HepG2 (cell line): Measurements from ENCODE around the gene ZNF624. TPM values are rescaled to one million over a fixed set of nuclear protein-coding genes. Genes with fewer than 3 reads are reported as not detected.

Experiments
- ETV6 ChIP-seq: sonication (generic); formaldehyde crosslinking; conservative IDR thresholded peaks from 2 replicates; pipeline ENCODE4 v1.4.0; 2020; ENCODE audit warnings: missing genetic modification reagents
- FOXA1 ChIP-seq, 2 experiments: fragments of 450-650 bp in 1 of 2; sonication (generic) in 1 of 2; formaldehyde crosslinking in 1 of 2; IDR thresholded peaks; 2 replicates each; pipeline versions ENCODE4 v1.4.0 to v1.6.1; 2016 to 2020; ENCODE audit warnings: missing genetic modification reagents in 1 of 2
- GABPA ChIP-seq, 2 experiments: IDR thresholded peaks; 2 replicates each; pipeline ENCODE4 v1.6.1; 2011 to 2016; ENCODE audit warnings: low read depth in 2 of 2, low read length in 1 of 2, missing biosample characterization in 1 of 2, missing genetic modification characterization in 1 of 2
- ISX ChIP-seq: sonication (generic); formaldehyde crosslinking; conservative IDR thresholded peaks from 2 replicates; pipeline ENCODE4 v1.5.0; 2020; ENCODE audit warnings: missing genetic modification reagents
- NR2F2 ChIP-seq: IDR thresholded peaks from 2 replicates; pipeline ENCODE4 v1.6.1; 2012; ENCODE audit warnings: low read depth, inconsistent platforms, borderline replicate concordance
- RBM39 ChIP-seq: fragments of 200-400 bp; formaldehyde crosslinking; IDR thresholded peaks from one replicate; pipeline ENCODE4 v1.6.1; 2018; ENCODE audit warnings: antibody characterized with exemption, mild to moderate bottlenecking, low read depth, low read length; ENCODE audit not compliant: poor library complexity, severe bottlenecking
- REXO4 ChIP-seq: sonication (generic); formaldehyde crosslinking; IDR thresholded peaks from 2 replicates; pipeline ENCODE4 v1.8.0; 2022; ENCODE audit warnings: missing genetic modification reagents, mild to moderate bottlenecking, borderline replicate concordance
- SATB2 ChIP-seq: sonication (generic); formaldehyde crosslinking; IDR thresholded peaks from 2 replicates; pipeline ENCODE4 v1.5.0; 2020; ENCODE audit warnings: missing genetic modification reagents
- TCF12 ChIP-seq, 2 experiments: fragments of 450-650 bp in 1 of 2; sonication (generic) in 1 of 2; formaldehyde crosslinking in 1 of 2; IDR thresholded peaks; 2 replicates each; pipeline versions ENCODE4 v1.6.1 to v1.8.0; 2017 to 2022; ENCODE audit warnings: antibody characterized with exemption in 1 of 2, mild to moderate bottlenecking in 1 of 2, missing genetic modification reagents in 1 of 2, moderate library complexity in 1 of 2
- ZFP82 ChIP-seq: sonication (generic); formaldehyde crosslinking; IDR thresholded peaks from 2 replicates; pipeline ENCODE4 v1.5.1; 2020; ENCODE audit warnings: mild to moderate bottlenecking, missing genetic modification reagents, borderline replicate concordance
- ZMAT3 ChIP-seq: sonication (generic); formaldehyde crosslinking; conservative IDR thresholded peaks from 2 replicates; pipeline ENCODE4 v1.7.0; 2021; ENCODE audit warnings: missing genetic modification reagents
- ZNF224 ChIP-seq: sonication (generic); formaldehyde crosslinking; IDR thresholded peaks from 2 replicates; pipeline ENCODE4 v1.5.0; 2020; ENCODE audit warnings: mild to moderate bottlenecking, missing genetic modification reagents
- ZNF225 ChIP-seq: sonication (generic); formaldehyde crosslinking; IDR thresholded peaks from 2 replicates; pipeline ENCODE4 v1.4.0; 2020; ENCODE audit warnings: mild to moderate bottlenecking, missing genetic modification reagents
- ZNF33B ChIP-seq: sonication (generic); formaldehyde crosslinking; IDR thresholded peaks from 2 replicates; pipeline ENCODE4 v1.5.1; 2020; ENCODE audit warnings: mild to moderate bottlenecking, missing genetic modification reagents
- ZNF550 ChIP-seq: sonication (generic); formaldehyde crosslinking; IDR thresholded peaks from 2 replicates; pipeline ENCODE4 v1.4.0; 2020; ENCODE audit warnings: mild to moderate bottlenecking, missing genetic modification reagents, borderline replicate concordance
- ZNF577 ChIP-seq: sonication (generic); formaldehyde crosslinking; IDR thresholded peaks from 2 replicates; pipeline ENCODE4 v1.4.0; 2020; ENCODE audit warnings: mild to moderate bottlenecking, low read depth, missing genetic modification reagents, borderline replicate concordance
- ZSCAN21 ChIP-seq: sonication (generic); formaldehyde crosslinking; IDR thresholded peaks from 2 replicates; pipeline ENCODE4 v1.8.0; 2022; ENCODE audit warnings: mild to moderate bottlenecking, missing genetic modification reagents, moderate library complexity, borderline replicate concordance
- polyA plus RNA-seq, 8 experiments: library from polyadenylated mRNA; depleted of rRNA in 3 of 8; stranded (reverse) in 7 of 8; unstranded in 1 of 8; fragments of >200 nt; fragmentation: Illumina TruSeq in 4 of 8; extraction: Trizol in 4 of 8; gene quantifications; 2 replicates each; pipeline versions ENCODE4 v1.2.1 to v1.2.3, GENCODE V29; 2011 to 2016; ENCODE audit warnings: low read depth in 4 of 8, missing spikeins in 1 of 8, mixed read lengths in 1 of 8; ENCODE audit not compliant: insufficient read depth in 1 of 8
- total RNA-seq, 5 experiments: library from RNA; depleted of rRNA; stranded (reverse); fragments of >200 nt; fragmentation: Illumina TruSeq; extraction: Trizol; gene quantifications; 2 replicates each; pipeline ENCODE4 v1.2.3, GENCODE V29; 2016; ENCODE audit warnings: low read depth in 1 of 5
- TF ChIP-seq, protein P1 (sequence below): sonication (generic); formaldehyde crosslinking; IDR thresholded peaks from 2 replicates; pipeline ENCODE4 v1.4.0; 2020; ENCODE audit warnings: mild to moderate bottlenecking, missing genetic modification reagents
- TF ChIP-seq, protein P2 (sequence below): sonication (generic); formaldehyde crosslinking; IDR thresholded peaks from 2 replicates; pipeline ENCODE4 v1.4.0; 2020; ENCODE audit warnings: missing genetic modification reagents
- TF ChIP-seq, protein P3 (sequence below): sonication (generic); formaldehyde crosslinking; conservative IDR thresholded peaks from 2 replicates; pipeline ENCODE4 v1.8.0; 2022; ENCODE audit warnings: missing genetic modification reagents
- TF ChIP-seq, protein P4 (sequence below): sonication (generic); formaldehyde crosslinking; IDR thresholded peaks from 2 replicates; pipeline ENCODE4 v1.9.0; 2021; ENCODE audit warnings: missing genetic modification reagents, borderline replicate concordance
- TF ChIP-seq, protein P5 (sequence below): sonication (generic); formaldehyde crosslinking; IDR thresholded peaks from 2 replicates; pipeline ENCODE4 v1.5.1; 2020; ENCODE audit warnings: mild to moderate bottlenecking, missing genetic modification reagents, borderline replicate concordance

Gene ZNF624
- total and polyA plus RNA-seq, 2 of the 13 experiments (the other 11 are each of a cell fraction or from before 2014, with no cell fraction given): 0.75 to 3.5 TPM

DNA sequence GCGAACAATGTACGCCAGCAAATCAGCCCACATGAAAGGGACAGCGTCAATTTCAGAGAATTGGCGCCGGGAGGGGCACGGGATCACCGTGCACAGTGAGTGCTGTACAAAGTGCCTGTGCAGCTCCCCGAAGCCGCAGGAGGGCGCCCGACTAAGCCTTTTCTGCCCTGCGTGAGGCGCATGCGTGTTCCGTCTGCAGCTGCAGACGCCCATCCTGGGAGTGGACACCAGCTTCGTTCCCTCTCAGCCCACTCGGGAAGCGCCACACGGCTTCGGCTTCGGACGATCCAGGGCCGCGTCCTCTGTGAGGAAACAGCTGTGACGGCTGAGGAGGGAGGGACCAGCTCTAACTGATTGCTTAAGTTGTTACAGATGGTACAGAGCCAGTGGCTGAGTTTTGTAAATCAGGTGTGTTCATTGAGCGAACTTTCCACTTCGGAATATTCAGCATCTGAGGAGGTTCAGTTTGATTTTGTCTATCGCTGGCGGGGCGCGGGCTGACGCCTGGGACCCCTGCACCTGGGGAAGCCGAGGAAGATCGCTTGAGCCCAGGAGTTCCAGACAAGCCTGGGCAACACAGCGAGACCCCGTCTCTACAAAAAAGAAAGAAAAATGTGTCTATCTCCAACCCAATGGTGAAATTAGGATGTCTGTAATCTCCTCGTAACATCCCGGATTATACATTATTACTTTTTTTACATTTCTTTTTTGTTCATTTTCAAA is 69.2 kb downstream of the ZNF624 start (continued):
- TF ChIP-seq, protein P1, sequence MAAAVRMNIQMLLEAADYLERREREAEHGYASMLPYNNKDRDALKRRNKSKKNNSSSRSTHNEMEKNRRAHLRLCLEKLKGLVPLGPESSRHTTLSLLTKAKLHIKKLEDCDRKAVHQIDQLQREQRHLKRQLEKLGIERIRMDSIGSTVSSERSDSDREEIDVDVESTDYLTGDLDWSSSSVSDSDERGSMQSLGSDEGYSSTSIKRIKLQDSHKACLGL (CRISPR knock-in tag): no peak
- TF ChIP-seq ZMAT3: no peak
- TF ChIP-seq TCF12 (IDR thresholded peaks at IDR 0.05): no peak
- no peak for TF ChIP-seq TCF12 (CRISPR knock-in tag; IDR thresholded peaks at IDR 0.05)
- no peak for TF ChIP-seq ZNF550 (CRISPR knock-in tag)
- TF ChIP-seq GABPA (IDR thresholded peaks at IDR 0.05; ENCODE audit: low read depth, low read length): no peak
- TF ChIP-seq GABPA (CRISPR knock-in tag; IDR thresholded peaks at IDR 0.05; ENCODE audit: low read depth): no peak
- TF ChIP-seq ETV6: 0 out of 2 replicates have a peak, but pooled peaks have one; percentile 23
- TF ChIP-seq ZNF225 (CRISPR knock-in tag): no peak
- TF ChIP-seq SATB2 (CRISPR knock-in tag): no peak
- TF ChIP-seq, protein P2, sequence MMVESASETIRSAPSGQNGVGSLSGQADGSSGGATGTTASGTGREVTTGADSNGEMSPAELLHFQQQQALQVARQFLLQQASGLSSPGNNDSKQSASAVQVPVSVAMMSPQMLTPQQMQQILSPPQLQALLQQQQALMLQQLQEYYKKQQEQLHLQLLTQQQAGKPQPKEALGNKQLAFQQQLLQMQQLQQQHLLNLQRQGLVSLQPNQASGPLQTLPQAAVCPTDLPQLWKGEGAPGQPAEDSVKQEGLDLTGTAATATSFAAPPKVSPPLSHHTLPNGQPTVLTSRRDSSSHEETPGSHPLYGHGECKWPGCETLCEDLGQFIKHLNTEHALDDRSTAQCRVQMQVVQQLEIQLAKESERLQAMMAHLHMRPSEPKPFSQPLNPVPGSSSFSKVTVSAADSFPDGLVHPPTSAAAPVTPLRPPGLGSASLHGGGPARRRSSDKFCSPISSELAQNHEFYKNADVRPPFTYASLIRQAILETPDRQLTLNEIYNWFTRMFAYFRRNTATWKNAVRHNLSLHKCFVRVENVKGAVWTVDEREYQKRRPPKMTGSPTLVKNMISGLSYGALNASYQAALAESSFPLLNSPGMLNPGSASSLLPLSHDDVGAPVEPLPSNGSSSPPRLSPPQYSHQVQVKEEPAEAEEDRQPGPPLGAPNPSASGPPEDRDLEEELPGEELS (CRISPR knock-in tag): no peak
- TF ChIP-seq ZSCAN21: peak; percentile 100
- no peak for TF ChIP-seq RBM39
- no peak for TF ChIP-seq FOXA1 (IDR thresholded peaks at IDR 0.05)
- no peak for TF ChIP-seq FOXA1 (CRISPR knock-in tag; IDR thresholded peaks at IDR 0.05)
- no peak for TF ChIP-seq ZNF33B (CRISPR knock-in tag)
- TF ChIP-seq, protein P3, sequence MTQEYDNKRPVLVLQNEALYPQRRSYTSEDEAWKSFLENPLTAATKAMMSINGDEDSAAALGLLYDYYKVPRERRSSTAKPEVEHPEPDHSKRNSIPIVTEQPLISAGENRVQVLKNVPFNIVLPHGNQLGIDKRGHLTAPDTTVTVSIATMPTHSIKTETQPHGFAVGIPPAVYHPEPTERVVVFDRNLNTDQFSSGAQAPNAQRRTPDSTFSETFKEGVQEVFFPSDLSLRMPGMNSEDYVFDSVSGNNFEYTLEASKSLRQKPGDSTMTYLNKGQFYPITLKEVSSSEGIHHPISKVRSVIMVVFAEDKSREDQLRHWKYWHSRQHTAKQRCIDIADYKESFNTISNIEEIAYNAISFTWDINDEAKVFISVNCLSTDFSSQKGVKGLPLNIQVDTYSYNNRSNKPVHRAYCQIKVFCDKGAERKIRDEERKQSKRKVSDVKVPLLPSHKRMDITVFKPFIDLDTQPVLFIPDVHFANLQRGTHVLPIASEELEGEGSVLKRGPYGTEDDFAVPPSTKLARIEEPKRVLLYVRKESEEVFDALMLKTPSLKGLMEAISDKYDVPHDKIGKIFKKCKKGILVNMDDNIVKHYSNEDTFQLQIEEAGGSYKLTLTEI: no peak
- TF ChIP-seq ZNF224 (CRISPR knock-in tag): no peak
- TF ChIP-seq ISX (CRISPR knock-in tag): no peak
- TF ChIP-seq, protein P4, sequence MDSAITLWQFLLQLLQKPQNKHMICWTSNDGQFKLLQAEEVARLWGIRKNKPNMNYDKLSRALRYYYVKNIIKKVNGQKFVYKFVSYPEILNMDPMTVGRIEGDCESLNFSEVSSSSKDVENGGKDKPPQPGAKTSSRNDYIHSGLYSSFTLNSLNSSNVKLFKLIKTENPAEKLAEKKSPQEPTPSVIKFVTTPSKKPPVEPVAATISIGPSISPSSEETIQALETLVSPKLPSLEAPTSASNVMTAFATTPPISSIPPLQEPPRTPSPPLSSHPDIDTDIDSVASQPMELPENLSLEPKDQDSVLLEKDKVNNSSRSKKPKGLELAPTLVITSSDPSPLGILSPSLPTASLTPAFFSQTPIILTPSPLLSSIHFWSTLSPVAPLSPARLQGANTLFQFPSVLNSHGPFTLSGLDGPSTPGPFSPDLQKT (CRISPR knock-in tag): no peak
- TF ChIP-seq NR2F2: no peak
- no peak for TF ChIP-seq REXO4
- TF ChIP-seq ZFP82 (CRISPR knock-in tag): no peak
- TF ChIP-seq, protein P5, sequence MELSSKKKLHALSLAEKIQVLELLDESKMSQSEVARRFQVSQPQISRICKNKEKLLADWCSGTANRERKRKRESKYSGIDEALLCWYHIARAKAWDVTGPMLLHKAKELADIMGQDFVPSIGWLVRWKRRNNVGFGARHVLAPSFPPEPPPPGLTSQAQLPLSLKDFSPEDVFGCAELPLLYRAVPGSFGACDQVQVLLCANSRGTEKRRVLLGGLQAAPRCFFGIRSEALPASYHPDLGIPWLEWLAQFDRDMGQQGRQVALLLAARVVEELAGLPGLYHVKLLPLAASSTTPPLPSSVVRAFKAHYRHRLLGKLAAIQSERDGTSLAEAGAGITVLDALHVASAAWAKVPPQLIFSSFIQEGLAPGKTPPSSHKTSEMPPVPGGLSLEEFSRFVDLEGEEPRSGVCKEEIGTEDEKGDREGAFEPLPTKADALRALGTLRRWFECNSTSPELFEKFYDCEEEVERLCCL (CRISPR knock-in tag): no peak
- TF ChIP-seq ZNF577 (CRISPR knock-in tag): no peak
